HG03064 (cell line): ENCODE data around the gene TLR1.
"Not testable (repeated sequence)": the region's sequence is repeated elsewhere in the genome, so short reads cannot be mapped to it uniquely, and the experiment has no call there.

Experiments used
- ATAC-seq: cut with Tn5 transposase; IDR thresholded peaks from one replicate; pipeline ENCODE4 v1.9.1; 2021; ENCODE audit warnings: low read depth; ENCODE audit not compliant: unreplicated experiment

Gene TLR1

DNA sequence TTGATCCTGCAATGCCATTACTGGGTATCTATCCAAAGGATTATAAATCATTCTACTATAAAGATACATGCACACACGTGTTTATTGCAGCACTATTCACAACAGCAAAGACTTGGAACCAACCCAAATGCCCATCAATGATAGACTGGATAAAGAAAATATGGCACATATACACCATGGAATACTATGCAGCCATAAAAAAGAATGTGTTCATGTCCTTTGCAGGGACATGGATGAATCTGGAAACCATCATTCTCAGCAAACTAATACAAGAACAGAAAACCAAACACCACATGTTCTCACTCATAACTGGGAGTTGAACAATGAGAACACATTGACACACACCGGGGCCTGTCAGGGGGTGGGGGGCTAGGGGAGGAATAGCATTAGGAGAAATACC is 26.7 kb downstream of the TLR1 start:
- not testable (repeated sequence) for ATAC-seq

GRCh38 chr4:38775326-38775725 is 29.3 kb downstream of the TLR1 start:
- no peak for ATAC-seq

- no peak for ATAC-seq
Measured at GRCh38 chr4:38774181-38774955, 30.2 kb downstream of the TLR1 start.

- not testable (repeated sequence) for ATAC-seq
Measured at GRCh38 chr4:38770281-38770680, 34.3 kb downstream of the TLR1 start.

DNA sequence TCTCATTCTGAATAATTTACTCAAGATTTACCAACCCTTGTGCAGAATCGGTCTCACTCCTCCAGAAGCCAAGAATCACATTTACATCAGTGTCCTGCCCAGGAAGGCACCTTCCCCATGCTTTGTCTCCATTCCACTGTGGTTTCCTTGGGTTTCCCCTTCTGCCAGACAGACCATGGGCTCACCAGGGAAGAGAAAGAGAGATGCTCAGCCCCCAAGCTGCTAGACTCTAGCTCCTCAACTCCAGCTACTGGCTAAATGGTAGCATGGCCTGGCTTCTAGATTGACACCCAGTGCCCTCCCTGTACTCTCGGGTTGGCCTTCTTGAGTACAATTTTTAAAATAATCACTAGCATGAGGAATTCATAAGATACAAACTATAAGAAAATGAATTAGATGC is 34.7 kb downstream of the TLR1 start:
- no peak for ATAC-seq

DNA sequence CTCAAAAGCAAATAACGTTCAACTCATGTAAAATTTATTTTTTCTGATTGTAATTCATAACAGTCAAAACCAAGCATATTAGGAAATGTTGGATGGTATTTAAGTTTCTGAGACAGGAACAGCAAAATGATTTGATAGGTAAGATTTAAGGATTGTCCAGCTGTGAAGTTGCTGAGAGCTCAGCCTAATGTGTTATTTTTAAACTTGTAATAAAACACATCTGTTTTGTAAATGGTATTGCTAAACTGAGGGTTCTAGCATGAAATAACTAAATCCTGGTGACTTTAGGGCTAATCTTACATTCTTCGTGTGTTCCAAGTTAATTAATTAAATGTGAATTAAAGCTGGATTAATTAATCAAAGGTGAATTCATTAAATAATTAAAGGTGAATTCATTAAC is 35.1 kb downstream of the TLR1 start:
- no peak for ATAC-seq

- ATAC-seq: no peak
Measured at GRCh38 chr4:38768968-38769394, 35.6 kb downstream of the TLR1 start.

- not testable (repeated sequence) for ATAC-seq
Measured at GRCh38 chr4:38766940-38767339, 37.7 kb downstream of the TLR1 start.

- no peak for ATAC-seq
Measured at GRCh38 chr4:38765382-38765781, 39.2 kb downstream of the TLR1 start.

DNA sequence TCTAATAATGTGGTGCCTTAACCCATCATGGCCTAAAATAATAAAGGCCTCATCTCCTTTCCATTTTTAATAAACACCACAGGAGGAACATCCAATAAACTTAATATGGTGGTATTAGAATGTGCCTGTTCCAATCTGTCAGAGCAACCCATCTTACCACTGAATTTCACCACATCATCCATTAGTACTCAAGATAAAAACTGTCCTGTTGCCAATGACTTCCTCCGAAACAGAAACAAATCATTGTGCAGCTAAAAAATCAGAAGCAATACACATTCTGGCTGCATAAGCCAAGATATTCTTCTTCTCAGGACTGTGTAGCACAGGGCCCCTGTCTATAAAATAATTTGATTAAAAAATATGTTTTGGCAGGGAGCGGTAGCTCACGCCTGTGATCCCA is 40.3 kb downstream of the TLR1 start:
- ATAC-seq: no peak

- no peak for ATAC-seq
Measured at GRCh38 chr4:38762560-38762959, 42.0 kb downstream of the TLR1 start.

DNA sequence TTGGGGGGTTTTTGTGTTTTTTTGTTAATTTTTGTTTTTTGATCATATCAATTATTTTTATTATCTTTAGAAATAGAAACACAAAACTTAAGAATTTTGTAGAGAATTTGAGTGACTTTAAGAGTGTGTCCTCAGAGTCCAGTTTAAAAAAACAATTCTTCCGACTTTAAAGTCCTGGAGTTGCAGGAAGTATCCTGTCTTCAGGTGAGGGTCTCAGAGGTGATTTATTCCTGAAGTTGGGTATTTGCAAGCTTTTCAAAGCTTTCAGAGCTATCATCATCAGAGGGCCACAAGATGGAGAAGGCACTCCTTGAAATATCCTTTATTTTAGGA is 44.8 kb downstream of the TLR1 start:
- no peak for ATAC-seq

DNA sequence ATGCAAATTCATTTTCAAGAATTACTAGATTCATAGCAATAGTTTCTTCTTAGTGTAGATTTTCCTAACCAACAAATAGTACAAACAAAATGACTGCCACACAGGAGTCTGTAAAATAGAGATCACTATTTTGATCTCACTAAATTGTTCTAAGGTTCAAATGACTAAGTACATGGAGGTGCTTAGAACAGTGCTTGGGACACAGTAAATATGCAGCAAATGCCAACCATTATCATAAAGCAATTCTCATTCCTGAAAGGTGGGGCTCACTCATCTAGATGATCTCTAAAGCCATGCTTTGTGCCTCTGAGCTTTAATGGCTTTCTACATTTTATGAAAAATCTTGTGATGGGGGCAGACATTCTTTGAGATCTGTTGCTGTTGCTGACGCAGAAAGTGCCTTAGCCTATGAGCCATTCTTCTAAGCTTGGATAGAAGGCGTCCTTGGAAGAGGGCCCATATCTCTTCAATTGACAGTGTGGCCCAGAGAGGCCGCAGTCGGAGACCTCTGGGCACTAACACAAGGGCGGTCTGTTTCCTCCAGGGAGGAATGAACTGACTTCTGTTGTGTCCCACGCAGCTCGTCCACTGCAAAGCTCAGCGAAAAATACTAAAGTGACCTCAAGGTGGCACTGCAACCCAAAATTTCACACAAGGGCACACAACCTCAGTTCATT is 45.3 kb downstream of the TLR1 start:
- ATAC-seq: no peak

DNA sequence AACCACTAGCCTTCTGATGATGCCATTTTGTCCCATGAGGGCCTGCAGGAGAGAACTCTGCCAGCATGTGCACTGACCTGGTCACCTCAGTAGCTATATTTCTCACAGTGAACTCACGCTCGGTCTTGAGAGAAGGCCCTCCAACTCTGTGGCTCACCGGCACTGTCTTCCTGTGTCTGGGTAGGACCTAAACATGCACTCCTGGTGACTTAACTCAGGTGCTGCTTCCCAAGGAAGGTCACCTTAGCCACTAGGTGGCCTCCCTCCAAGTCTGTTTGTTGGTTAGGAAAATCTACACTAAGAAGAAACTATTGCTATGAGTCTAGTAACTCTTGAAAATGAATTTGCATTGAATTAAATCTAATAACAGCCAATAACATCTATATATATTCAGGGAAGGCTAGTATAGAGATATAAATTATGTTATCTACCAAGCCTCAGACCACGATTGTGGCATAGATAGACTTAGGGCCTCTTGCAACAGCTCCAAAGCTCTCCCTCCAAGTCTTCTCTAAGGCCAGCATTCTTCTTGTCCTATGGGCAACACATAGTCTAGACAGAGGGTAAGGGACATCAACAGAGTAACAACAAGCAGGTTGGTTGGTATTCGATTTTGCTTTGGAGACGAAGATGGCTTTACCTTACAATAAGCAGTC is 46.5 kb downstream of the TLR1 start:
- no peak for ATAC-seq

- ATAC-seq: no peak
Measured at GRCh38 chr4:38752941-38753806, 51.4 kb downstream of the TLR1 start.

- peak; percentile 93 for ATAC-seq
Measured at GRCh38 chr4:38752372-38752940, 52.1 kb downstream of the TLR1 start.

DNA sequence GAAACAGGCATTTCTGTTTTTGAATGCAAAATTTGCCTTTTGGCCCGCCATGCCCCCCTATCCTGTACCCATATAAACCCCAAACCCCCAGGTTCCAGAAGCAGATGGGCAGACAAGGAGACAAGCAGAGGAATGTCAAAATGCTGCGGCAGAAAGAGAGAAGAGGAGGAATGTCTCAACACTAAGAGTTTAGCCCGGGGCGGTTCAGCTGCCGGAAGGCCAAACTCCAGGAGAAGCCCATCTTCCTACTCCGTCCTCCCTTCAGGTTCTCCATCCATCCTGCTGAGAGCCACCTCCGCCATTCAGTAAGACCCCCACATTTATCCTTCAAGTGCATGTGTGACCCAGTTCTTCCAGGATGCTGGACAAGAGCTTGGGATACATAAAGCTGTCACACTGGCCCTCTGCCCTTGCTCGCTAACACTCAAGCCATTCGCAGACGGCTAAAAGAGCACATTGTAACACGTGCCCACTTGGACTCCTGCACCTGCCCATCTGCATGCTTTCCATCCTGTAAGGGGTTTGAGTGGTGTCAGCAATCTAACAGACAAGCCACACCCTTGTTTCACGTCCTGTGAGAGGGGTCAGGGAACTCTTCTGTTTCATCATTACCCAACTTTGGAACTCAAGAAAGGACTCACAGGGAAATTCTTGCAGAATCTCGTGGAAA is 53.1 kb downstream of the TLR1 start:
- no peak for ATAC-seq

DNA sequence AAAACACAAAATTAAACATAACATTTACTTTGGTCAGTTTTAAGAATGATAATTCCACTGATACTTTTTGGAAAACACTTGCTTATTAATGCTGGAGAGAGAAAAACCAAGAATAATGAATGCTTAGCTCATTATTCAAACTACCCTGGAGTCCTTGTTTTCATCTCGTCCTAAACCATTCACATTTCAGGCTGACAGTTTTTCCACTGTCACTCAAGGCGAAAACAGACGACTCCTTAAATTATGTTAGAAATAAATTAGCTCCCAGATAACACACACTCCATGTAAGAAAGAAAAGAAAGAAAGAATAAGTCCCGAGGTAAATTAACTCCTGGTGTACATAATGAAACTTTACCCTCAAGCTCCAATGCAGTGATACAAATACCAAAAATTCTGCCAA is 55.3 kb downstream of the TLR1 start:
- no peak for ATAC-seq

GRCh38 chr4:38747629-38748028 is 57.0 kb downstream of the TLR1 start:
- ATAC-seq: no peak
